K562 (cell line): ENCODE measurements around the gene BLM. TPM values are rescaled to one million over a fixed set of nuclear protein-coding genes. Genes with fewer than 3 reads are reported as not detected.

Experiments used
- BCL6 ChIP-seq: fragments of 250-450 bp; sonication (Bioruptor Pico); IDR thresholded peaks from 2 replicates; pipeline ENCODE4 v1.4.0; 2020
- CBX1 ChIP-seq: sonication (generic); IDR thresholded peaks from 2 replicates; pipeline ENCODE4 v1.6.1; 2016; ENCODE audit warnings: antibody characterized with exemption, low read depth, mild to moderate bottlenecking
- CCAR2 ChIP-seq: fragments of 200-400 bp; formaldehyde crosslinking; IDR thresholded peaks from 2 replicates; pipeline ENCODE4 v1.6.1; 2017; ENCODE audit warnings: mild to moderate bottlenecking, low read depth, low read length
- DMBX1 ChIP-seq: fragments of 250-450 bp; sonication (Bioruptor Pico); IDR thresholded peaks from 2 replicates; pipeline ENCODE4 v1.8.0; 2022; ENCODE audit warnings: inconsistent platforms, mild to moderate bottlenecking, moderate library complexity, borderline replicate concordance
- ELF2 ChIP-seq: fragments of 250-450 bp; sonication (Bioruptor Pico); IDR thresholded peaks from 2 replicates; pipeline ENCODE4 v1.5.0; 2021; ENCODE audit warnings: mild to moderate bottlenecking
- RAD21 ChIP-seq, 2 experiments: fragments of 250-450 bp in 1 of 2; fragments of 450-650 bp in 1 of 2; sonication (Bioruptor Pico) in 1 of 2; formaldehyde crosslinking in 1 of 2; IDR thresholded peaks in 1 of 2; conservative IDR thresholded peaks in 1 of 2; 2 replicates each; pipeline versions ENCODE4 v1.4.0 to v1.8.0; 2020 to 2022; ENCODE audit warnings: mild to moderate bottlenecking in 2 of 2, moderate library complexity in 1 of 2
- SP2 ChIP-seq: IDR thresholded peaks from 2 replicates; pipeline ENCODE4 v1.6.1; 2011; ENCODE audit warnings: mild to moderate bottlenecking, low read depth, low read length, moderate library complexity; ENCODE audit not compliant: poor library complexity, severe bottlenecking; ENCODE audit errors: extremely low read depth
- U2AF1 ChIP-seq: fragments of 200-400 bp; formaldehyde crosslinking; optimal IDR thresholded peaks from 2 replicates; pipeline ENCODE3; 2017; ENCODE audit warnings: mild to moderate bottlenecking, low read depth, low read length, moderate library complexity
- ZC3H4 ChIP-seq: sonication (generic); formaldehyde crosslinking; IDR thresholded peaks from 2 replicates; pipeline ENCODE4 v1.9.0; 2021; ENCODE audit warnings: missing genetic modification reagents, borderline replicate concordance
- ZNF143 ChIP-seq: sonication (generic); formaldehyde crosslinking; IDR thresholded peaks from 2 replicates; pipeline ENCODE4 v1.9.0; 2022; ENCODE audit warnings: mild to moderate bottlenecking, missing genetic modification reagents
- ZNF239 ChIP-seq: fragments of 250-450 bp; sonication (Bioruptor Pico); IDR thresholded peaks from 2 replicates; pipeline ENCODE4 v1.4.0; 2020; ENCODE audit warnings: mild to moderate bottlenecking
- ZNF431 ChIP-seq: sonication (generic); formaldehyde crosslinking; IDR thresholded peaks from 2 replicates; pipeline ENCODE4 v1.8.0; 2022; ENCODE audit warnings: mild to moderate bottlenecking, missing genetic modification reagents
- polyA plus RNA-seq, 8 experiments: library from polyadenylated mRNA; depleted of rRNA in 4 of 8; stranded (reverse) in 5 of 8; unstranded in 3 of 8; fragments of >200 nt; fragmentation: Nextera tagmentation in 2 of 8; fragmentation: Illumina TruSeq in 1 of 8; extraction: Ambion mirVana in 2 of 8; extraction: Trizol in 1 of 8; gene quantifications; 2 replicates each; pipeline versions ENCODE4 v1.2.1 to v1.2.3, GENCODE V29; 2011 to 2014; ENCODE audit warnings: inconsistent platforms in 1 of 8, missing spikeins in 1 of 8
- total RNA-seq, 7 experiments: library from RNA; depleted of rRNA in 6 of 7; stranded (reverse); fragments of >200 nt in 6 of 7; fragmentation: Illumina TruSeq in 2 of 7; extraction: Trizol in 2 of 7; gene quantifications; 2 replicates each; pipeline versions ENCODE4 v1.2.1 to v1.2.3, GENCODE V29; 2011 to 2021; ENCODE audit warnings: low replicate concordance in 1 of 7
- TF ChIP-seq, protein P1 (sequence below): fragments of 450-650 bp; IDR thresholded peaks from 2 replicates; pipeline ENCODE4 v1.6.1; 2016; ENCODE audit warnings: low read depth
- TF ChIP-seq, protein P2 (sequence below): sonication (generic); formaldehyde crosslinking; IDR thresholded peaks from 2 replicates; pipeline ENCODE4 v1.8.0; 2023; ENCODE audit warnings: mild to moderate bottlenecking, missing genetic modification reagents
- TF ChIP-seq, protein P3 (sequence below): fragments of 250-450 bp; sonication (Bioruptor Pico); IDR thresholded peaks from 2 replicates; pipeline ENCODE4 v1.8.0; 2022; ENCODE audit warnings: moderate library complexity, mild to moderate bottlenecking, inconsistent platforms
- TF ChIP-seq, protein P4 (sequence below): fragments of 450-650 bp; IDR thresholded peaks from 2 replicates; pipeline ENCODE4 v1.7.0; 2016; ENCODE audit warnings: borderline replicate concordance

The BLM gene
- total and polyA plus RNA-seq, 9 of the 15 experiments (the other 6 are each of a cell fraction or from before 2014, with no cell fraction given): 21.0 to 56.0 (median 43.9) TPM

DNA sequence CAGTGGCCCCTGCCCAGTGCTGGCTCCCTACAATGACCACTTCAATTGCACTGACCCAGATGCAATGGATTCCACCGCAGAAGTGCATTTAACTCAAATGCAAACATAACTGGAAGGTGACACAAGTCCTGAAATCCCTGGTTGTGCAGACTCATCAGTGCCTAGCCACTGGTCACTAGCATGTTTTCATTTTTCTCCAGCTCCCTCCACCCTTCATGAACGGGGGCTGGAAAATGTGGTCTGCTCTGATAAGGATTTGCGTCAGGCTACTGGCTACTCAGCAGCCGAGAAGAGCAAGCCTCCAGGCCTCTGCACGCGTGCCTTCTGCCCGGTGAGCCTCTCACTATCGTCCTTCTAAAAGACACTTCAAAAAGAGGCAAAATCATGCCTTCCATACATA is 123.8 kb downstream of the BLM start (continued):
- no peak for TF ChIP-seq ZC3H4
- TF ChIP-seq ZNF143: no peak
- TF ChIP-seq SP2: no peak
- no peak for TF ChIP-seq ZNF431 (CRISPR knock-in tag)
- no peak for TF ChIP-seq BCL6 (CRISPR knock-in tag)
- TF ChIP-seq ZNF239 (CRISPR knock-in tag): peak; percentile 71; the same call in 1 of the 2 replicates
- TF ChIP-seq, protein P1, sequence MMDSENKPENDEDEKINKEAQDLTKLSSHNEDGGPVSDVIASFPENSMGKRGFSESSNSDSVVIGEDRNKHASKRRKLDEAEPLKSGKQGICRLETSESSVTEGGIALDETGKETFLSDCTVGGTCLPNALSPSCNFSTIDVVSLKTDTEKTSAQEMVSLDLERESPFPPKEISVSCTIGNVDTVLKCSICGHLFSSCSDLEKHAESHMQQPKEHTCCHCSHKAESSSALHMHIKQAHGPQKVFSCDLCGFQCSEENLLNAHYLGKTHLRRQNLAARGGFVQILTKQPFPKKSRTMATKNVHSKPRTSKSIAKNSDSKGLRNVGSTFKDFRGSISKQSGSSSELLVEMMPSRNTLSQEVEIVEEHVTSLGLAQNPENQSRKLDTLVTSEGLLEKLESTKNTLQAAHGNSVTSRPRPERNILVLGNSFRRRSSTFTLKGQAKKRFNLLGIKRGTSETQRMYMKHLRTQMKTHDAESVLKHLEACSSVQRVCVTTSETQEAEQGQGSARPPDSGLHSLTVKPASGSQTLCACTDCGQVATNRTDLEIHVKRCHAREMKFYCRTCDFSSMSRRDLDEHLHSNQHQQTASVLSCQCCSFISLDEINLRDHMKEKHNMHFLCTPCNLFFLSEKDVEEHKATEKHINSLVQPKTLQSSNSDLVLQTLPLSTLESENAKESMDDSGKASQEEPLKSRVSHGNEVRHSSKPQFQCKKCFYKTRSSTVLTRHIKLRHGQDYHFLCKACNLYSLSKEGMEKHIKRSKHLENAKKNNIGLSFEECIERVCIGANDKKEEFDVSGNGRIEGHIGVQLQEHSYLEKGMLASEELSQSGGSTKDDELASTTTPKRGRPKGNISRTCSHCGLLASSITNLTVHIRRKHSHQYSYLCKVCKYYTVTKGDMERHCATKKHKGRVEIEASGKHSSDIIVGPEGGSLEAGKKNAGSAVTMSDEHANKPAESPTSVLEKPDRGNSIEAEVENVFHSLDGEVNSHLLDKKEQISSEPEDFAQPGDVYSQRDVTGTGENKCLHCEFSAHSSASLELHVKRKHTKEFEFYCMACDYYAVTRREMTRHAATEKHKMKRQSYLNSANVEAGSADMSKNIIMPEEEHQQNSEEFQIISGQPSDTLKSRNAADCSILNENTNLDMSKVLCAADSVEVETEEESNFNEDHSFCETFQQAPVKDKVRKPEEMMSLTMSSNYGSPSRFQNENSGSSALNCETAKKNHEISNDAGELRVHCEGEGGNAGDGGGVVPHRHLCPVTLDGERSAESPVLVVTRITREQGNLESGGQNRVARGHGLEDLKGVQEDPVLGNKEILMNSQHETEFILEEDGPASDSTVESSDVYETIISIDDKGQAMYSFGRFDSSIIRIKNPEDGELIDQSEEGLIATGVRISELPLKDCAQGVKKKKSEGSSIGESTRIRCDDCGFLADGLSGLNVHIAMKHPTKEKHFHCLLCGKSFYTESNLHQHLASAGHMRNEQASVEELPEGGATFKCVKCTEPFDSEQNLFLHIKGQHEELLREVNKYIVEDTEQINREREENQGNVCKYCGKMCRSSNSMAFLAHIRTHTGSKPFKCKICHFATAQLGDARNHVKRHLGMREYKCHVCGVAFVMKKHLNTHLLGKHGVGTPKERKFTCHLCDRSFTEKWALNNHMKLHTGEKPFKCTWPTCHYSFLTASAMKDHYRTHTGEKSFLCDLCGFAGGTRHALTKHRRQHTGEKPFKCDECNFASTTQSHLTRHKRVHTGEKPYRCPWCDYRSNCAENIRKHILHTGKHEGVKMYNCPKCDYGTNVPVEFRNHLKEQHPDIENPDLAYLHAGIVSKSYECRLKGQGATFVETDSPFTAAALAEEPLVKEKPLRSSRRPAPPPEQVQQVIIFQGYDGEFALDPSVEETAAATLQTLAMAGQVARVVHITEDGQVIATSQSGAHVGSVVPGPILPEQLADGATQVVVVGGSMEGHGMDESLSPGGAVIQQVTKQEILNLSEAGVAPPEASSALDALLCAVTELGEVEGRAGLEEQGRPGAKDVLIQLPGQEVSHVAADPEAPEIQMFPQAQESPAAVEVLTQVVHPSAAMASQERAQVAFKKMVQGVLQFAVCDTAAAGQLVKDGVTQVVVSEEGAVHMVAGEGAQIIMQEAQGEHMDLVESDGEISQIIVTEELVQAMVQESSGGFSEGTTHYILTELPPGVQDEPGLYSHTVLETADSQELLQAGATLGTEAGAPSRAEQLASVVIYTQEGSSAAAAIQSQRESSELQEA: no peak
- no peak; the same call in 1 of the 2 replicates for TF ChIP-seq DMBX1 (CRISPR knock-in tag)
- TF ChIP-seq, protein P2, sequence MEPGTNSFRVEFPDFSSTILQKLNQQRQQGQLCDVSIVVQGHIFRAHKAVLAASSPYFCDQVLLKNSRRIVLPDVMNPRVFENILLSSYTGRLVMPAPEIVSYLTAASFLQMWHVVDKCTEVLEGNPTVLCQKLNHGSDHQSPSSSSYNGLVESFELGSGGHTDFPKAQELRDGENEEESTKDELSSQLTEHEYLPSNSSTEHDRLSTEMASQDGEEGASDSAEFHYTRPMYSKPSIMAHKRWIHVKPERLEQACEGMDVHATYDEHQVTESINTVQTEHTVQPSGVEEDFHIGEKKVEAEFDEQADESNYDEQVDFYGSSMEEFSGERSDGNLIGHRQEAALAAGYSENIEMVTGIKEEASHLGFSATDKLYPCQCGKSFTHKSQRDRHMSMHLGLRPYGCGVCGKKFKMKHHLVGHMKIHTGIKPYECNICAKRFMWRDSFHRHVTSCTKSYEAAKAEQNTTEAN (CRISPR knock-in tag): no peak
- TF ChIP-seq ELF2 (CRISPR knock-in tag): no peak
- TF ChIP-seq, protein P3, sequence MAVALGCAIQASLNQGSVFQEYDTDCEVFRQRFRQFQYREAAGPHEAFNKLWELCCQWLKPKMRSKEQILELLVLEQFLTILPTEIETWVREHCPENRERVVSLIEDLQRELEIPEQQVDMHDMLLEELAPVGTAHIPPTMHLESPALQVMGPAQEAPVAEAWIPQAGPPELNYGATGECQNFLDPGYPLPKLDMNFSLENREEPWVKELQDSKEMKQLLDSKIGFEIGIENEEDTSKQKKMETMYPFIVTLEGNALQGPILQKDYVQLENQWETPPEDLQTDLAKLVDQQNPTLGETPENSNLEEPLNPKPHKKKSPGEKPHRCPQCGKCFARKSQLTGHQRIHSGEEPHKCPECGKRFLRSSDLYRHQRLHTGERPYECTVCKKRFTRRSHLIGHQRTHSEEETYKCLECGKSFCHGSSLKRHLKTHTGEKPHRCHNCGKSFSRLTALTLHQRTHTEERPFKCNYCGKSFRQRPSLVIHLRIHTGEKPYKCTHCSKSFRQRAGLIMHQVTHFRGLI (CRISPR knock-in tag): no peak
- TF ChIP-seq, protein P4, sequence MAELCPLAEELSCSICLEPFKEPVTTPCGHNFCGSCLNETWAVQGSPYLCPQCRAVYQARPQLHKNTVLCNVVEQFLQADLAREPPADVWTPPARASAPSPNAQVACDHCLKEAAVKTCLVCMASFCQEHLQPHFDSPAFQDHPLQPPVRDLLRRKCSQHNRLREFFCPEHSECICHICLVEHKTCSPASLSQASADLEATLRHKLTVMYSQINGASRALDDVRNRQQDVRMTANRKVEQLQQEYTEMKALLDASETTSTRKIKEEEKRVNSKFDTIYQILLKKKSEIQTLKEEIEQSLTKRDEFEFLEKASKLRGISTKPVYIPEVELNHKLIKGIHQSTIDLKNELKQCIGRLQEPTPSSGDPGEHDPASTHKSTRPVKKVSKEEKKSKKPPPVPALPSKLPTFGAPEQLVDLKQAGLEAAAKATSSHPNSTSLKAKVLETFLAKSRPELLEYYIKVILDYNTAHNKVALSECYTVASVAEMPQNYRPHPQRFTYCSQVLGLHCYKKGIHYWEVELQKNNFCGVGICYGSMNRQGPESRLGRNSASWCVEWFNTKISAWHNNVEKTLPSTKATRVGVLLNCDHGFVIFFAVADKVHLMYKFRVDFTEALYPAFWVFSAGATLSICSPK: no peak
- TF ChIP-seq CBX1: no peak
- TF ChIP-seq CCAR2: no peak
- no peak for TF ChIP-seq U2AF1
- TF ChIP-seq RAD21 (CRISPR knock-in tag; conservative IDR thresholded peaks at IDR 0.05 in 1 of 2, IDR thresholded peaks at IDR 0.05 in 1 of 2): peak; percentile 33 to 39
